ENCODE measurements around the gene WDR76.
A peak's percentile ranks its signal among the peaks of the same experiment; 100 is the strongest.
"Not testable (repeated sequence)": the region's sequence is repeated elsewhere in the genome, so short reads cannot be mapped to it uniquely, and the experiment has no call there.

Gene WDR76

DNA sequence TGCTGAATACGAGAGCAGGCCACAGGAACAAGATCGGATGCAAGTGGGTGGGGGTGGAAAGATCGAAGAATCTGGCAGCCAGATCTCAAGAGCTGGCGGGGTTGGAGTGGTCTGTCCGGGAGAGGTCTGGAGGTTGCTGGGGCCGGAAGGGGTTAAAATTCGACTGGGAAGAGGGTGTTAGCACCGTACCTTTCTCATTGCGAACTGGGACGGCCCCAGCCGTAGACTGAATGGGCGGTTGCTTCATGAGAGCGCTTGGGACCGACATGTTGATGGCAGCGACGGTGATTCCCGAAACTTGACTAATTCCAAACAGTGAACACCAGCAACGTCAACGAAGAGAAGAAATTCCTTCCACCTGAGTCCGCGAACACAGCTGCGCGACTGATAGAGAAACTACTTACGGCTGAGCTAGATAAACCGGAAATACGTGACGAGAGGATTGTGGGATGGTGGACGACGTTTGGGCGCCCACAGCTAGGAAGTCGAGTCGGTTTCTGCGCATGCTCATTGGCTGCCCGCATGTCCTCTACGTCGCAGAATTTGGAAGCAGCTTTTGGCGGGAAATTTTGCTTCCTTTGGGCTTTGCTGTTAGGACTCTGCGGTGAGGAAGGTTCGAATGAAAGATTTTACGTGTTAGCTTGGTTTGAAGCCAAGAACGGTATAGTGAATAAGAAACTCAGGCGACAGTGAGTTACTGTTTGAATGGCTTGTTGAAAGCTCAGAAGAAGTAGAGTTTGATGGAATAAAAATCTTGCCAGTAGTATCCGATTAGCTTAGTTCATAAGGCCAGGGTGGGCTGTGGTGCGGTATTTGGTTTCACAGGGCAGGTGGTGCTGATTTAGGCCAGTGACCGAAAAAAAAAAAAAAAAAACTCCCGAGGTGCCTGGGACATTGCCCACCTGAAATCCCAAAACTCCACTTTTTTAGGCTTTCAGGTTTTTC is 2.2 kb upstream of the WDR76 start, which contains the start of gene MFAP1:
Gene MFAP1, minus strand, starts transcription at position 389 of the 945 bp plus-strand sequence. Its CDS starts 121 bp downstream, at position 268.
- peak; percentile 97 for DNase-seq

DNA sequence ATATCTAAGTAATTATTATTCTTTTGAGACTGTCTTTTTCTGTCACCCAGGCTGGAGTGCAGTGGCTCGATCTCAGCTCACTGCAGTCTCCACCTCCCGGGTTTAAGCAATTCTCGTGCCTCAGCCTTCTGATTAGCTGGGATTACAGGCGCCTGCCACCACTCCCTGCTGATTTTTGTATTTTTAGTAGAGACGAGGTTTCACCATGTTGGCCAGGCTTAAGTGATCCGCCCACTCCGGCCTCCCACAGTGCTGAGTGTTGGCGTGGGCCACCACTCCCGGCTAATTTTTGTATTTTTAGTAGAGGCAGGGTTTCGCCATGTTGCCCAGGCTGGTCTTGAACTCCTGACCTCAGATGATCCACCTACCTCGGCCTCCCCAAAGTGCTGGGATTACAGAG is 1.5 kb upstream of the WDR76 start:
- not testable (repeated sequence) for DNase-seq

DNA sequence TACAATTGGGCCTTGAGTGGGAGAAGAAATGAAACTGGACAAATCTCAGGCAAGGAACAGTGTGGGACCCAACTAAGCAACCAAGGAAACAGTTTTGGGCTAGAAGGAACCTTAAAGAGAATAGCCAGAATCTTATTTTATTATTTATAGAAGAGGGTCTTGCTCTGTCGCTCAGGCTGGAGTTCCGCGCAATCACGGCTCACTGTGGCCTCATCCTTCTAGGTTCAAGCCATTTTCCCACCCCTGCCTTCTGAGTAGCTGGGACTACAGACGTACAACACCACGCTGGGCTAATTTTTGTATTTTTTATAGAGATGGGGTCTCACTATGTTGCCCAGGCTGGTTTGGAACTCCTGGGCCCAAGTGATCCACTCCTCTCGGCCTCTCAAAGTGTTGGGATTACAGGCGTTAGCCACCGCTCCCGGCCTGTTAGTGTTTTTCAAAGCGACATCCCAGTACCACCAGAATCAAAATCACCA is 734 bp upstream of the WDR76 start:
- no peak for DNase-seq

DNA sequence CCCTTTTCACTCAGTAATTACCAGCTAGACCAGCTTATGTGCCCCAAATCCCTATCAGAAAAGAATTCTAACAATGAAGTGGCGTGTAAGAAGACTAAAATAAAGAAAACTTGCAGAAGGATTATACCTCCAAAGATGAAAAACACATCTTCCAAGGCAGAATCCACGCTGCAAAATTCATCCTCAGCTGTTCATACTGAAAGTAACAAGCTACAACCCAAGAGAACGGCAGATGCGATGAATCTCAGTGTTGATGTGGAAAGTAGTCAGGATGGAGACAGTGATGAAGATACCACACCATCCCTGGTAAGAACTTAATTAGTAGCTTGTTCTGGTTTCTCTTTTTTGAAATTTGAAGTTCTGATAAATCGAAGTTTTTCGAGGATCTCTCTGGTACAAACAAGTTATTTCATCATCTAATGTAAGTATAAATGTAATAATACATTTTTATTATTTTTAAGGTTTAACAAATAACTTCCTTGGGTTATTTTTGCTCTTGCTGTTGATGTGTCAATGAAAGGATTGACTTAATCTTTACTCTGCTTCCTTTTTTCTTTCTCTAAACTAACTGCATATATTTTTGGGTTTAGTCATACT is 1.4 kb downstream of the WDR76 start:
- no peak for DNase-seq

DNA sequence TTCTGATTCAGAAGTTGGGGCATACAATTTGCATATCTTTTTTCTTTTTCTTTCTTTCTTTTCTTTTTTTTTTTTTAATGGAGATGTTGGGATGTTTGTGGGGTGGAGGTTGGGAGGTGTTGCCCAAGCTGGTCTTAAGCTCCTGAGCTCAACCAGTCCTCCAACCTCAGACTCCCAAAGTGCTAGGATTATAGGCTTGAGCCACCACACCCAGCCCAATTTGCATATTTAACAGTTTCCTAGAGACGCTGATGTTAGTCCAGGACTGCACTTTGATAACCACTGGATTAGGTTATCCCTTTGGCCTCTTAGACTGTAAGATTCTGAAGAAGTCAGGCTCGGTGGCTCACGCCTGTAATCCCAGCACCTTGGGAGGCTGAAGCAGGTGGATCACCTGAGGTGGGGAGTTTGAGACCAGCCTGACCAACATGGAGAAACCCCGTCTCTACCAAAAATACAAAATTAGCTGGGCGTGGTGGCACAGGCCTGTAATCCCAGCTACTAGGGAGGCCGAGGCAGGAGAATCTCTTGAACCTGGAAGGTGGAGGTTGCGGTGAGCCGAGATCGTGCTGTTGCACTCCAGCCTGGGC is 3.2 kb downstream of the WDR76 start:
- DNase-seq, result not testable (repeated sequence)

DNA sequence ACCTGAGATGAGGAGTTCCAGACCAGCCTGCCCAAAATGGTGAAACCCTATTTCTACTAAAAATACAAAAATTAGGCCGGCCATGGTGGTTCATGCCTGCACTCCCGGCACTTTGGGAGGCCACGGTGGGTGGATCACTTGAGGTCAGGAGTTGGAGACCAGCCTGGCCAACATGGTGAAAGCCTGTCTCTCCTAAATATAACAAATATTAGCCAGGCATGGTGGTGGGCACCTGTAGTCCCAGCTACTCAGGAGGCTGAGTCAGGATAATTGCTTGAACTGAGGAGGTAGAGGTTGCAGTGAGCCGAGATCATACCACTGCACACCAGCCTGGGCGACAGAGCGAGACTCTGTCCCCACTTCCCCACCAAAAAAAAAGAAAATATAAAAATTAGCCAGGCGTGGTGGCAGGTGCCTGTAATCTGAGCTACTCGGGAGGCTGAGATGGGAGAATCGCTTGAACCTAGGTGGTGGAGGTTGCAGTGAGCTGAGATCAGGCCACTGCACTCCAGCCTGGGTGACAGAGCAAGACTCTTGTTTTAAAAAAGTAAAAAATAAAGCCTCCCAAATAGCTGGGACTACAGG is 4.0 kb downstream of the WDR76 start:
- not testable (repeated sequence) for DNase-seq

DNA sequence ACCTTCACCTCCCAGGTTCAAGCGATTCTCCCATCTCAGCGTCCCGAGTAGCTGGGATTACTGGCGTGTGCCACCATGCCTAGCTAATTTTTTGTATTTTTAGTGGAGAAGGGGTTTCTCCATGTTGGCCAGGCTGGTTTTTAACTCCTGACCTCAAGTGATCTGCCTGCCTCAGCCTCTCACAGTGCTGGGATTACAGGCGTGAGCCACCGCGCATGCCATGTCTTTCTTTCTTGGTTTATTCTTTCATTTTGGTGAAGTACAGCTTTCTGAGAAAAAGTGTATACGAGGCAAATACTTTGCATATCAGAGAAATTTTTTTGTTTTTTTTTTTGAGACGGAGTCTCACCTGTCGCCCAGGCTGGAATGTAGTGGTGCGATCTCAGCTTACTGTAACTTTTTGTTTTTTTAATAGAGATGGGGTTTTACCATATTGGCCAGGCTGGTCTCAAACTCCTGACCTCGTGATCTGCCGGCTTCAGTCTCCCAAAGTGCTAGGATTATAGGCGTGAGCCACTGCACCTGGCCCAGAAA is 4.8 kb downstream of the WDR76 start:
- not testable (repeated sequence) for DNase-seq

DNA sequence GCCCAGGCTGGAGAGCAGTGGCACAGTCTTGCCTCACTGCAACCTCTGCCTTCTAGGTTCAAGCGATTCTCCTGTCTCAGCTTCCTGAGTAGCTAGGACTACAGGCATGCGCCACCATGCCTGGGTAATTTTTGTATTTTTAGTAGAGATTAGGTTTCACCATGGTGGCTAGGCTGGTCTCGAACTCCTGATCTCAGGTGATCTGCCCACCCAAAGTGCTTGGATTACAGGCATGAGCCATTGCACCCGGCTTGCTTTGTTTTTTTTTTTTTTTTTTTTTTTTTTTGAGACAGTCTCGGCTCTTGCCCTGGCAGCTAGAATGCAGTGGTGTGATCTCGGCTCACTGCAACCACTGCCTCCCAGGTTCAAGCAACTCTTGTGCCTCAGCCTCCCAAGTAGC is 5.7 kb downstream of the WDR76 start:
- not testable (repeated sequence) for DNase-seq

DNA sequence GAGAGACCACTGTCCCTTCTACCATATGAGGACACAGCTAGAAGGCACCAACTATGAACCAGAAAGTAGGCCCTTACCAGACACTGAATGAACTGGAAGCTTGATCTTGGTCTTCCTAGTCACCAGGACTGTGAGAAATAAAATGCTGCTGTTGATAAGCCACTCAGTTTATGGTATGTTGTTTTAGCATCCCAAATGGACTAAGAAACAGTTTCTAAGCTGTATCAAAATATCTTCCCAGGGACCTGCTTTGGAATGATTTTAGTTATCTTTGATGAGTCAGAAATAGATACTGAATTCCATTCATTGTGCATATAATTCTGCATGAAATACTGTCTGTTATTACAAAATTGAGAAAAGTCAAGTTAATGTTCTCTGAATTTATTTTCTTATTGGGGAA is 18.6 kb downstream of the WDR76 start:
- no peak for DNase-seq

DNA sequence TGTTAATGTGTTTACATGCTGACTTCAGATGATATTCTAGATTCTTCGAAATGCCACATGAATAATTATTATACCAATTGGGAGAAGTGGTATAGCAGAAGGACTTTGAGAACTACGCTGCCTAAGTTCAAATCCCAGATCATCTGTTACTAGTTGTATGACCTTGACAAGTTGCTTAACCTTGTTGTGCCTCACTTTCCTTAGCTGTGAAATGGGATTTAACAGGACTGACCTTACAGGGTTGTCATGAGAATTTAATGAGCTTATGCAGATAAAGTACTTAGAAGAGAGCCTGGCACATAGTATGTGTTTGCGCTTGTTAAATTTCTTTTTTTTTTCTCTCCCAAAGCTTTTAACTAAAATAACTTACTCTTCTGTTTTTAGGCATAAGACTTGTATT is 24.4 kb downstream of the WDR76 start:
- no peak for DNase-seq

DNA sequence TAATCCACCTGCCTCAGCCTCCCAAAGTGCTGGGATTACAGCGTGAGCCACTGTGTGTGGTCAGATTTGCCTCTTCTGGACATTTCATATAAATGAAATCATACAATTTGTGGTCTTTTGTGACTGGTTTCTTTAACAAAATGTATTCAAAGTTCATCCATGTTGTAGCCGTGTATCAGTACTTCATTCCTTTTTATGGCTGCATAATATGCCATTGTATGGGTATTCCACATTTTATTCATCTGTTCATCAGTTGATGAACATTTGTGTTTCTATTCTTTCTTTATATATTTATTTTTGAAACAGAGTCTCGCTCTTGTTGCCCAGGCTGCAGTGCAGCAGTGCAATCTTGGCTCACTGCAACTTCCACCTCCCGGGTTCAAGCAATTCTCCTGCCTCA is 25.8 kb downstream of the WDR76 start:
- DNase-seq, result no peak

DNA sequence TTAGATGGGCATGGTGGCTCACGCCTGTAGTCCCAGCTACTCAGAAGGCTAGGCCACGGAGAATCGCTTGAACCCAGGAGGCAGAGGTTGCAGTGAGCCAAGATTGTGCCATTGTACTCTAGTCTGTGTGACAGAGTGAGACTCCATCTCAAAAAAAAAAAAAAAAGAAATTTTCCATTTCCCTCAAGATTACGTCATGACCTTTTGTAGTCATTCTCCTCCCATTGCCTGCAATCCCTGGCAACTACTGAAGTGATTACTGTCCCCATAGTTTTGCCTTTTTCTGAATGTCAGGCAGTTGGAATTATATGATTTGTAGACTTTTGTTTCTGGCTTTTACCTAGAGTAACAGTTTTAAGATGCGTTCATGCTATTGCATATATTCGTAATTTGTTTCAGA is 28.0 kb downstream of the WDR76 start:
- no peak for DNase-seq

DNA sequence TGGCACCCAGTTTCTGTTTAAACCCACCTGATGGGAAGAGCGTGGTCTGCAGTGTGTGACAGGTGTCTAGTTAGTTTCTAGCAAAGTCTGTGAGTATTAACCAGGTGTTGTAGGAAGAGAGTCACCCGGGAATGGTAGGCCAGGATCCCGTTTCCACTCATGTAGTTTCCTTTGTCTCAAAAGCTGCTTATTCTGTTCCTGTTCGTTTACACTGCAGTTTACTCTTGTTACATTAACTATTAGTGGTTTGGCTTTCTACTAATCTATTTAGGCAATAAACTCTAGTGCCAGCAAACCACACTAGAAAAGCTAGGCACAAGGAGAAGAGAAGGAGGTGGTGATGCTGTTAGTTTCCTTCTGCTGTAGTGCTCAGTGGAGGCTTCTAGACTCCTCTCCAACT is 32.7 kb downstream of the WDR76 start:
- no peak for DNase-seq

DNA sequence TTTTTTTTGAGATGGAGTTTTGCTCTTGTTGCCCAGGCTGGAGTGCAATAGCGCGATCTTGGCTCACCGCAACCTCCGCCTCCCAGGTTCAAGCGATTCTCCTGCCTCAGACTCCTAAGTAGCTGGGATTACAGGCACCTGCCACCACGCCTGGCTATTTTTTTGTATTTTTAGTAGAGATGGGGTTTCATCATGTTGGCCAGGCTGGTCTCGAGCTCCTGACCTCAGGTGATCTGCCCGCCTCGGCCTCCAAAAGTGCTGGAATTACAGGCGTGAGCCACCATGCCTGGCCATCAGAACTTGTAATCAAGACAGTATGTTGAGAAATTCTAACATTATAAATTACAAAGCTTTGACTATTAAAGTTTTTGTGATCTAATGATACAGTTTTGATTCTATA is 39.8 kb downstream of the WDR76 start:
- not testable (repeated sequence) for DNase-seq

DNA sequence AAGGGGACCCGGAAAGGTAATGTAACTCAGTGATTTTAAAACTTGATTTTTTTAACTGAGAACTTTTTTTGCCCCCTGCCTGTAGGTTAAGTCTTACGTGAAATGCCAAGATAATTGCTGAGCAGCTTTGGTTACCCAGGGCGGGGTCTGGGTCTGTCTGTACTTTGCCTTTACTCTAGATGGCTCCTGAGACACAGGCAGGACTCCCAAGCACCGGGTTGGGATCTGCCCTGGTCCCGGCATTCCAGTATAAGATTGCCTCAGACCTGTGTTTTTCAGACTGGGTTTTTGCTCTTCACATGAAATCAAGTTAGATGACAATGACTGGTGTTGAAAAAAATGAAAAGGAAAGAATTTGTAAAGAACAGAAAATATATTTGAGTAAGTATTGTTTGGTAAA is 40.3 kb downstream of the WDR76 start:
- no peak for DNase-seq

DNA sequence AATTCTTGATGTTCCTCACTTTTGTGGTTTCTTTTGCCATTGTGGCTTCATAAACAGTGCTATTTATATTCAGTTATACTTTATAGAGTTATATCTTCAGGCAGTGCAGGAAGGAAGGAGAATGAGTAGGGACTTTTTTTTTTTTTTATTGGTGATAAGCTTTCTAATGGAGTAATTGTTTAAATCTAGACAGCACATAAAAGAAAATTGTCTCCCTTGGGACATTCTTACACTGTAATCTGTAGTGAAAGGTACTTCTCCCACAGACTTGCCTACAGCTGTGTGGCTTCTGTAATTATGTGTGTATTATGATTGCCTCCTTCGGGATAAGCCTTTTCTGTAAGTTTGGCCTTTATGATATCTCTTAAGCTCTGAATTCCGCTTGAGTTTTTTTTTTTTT is 41.6 kb downstream of the WDR76 start:
- no peak for DNase-seq

DNA sequence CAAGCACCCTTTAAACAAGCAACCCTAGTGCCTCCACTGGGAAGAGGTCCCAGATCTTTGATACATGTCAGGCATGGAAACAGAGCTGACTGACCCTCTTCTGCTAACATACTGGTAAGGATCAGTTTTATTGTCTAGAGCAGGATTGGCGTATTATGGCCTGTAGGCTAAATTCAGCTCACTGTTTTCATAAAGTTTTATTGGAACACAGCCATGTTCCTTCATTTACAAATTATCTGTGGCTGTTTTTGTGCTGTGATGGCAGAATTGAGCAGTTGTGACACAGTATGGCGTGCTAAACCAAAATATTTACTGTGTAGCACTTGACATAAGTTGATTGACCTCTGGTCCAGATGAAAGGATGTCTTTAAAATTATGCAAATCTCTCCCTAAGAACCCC is 45.0 kb downstream of the WDR76 start:
- no peak for DNase-seq

DNA sequence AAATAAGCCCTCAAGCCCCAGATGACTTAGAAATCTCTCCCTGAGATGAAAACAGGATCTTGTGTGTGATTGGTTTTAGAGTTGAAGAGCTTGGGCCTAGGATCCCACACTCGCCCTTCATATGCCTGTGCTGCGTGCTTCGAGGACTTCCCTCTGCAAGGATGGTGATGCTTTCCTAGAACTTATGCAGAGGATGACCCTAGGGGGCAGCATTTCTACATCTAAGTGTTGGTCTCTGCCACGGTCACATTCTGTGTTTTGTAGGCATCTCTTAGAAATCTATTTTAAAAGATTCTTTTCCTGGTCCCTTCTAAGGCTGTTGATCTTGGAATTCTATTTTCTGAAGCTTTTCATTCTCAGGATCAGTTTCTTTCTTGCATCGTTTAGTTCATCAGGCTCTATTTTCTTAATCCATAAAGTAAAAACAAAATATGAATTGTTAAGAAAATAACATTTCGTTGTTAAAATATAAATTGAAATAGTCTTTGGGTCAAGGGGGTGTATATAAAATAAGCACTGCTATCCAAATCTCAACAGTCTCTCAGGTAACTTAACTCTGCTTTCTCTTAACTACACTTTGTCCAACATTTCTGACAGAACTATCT is 45.7 kb downstream of the WDR76 start:
- peak; percentile 15 for DNase-seq

DNA sequence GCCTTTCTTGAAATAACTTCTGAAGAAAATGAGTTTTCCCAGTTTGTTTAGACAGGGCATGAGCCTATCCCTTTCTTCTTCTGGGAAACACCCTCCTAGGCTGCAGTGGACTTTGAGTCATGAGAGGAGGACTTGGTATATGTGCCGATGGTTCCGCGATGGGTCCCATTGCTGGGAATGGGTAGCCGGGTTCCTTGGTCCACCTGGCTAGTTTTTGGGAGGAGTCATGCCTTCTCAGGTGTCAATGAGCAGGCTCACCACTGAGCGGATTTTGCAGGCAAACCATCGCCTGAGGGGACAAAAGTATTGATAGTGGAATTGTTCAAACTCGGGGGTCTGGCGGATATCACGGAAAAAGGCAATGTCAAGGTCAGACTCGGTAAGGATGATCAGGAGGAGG is 46.8 kb downstream of the WDR76 start:
- no peak for DNase-seq

DNA sequence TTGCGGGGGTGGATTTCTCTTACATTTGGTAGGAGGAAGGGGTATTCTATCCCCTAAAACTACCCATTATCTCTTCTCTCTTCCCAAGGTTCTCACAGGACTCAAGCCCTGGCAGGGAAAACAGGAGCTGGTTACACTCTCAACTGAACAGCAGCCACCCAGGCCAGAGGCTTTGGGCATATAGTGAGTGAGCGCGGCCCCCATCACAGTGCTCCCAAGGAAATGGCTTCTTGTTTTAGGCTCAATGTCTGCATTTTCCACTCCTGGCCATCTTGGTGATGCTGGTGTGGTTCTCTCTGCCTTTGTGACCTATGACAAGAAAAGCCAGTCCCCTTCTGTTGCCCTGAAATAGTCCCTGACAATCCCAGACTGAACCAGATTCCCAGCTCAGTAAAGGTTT is 50.1 kb downstream of the WDR76 start:
- no peak for DNase-seq

DNA sequence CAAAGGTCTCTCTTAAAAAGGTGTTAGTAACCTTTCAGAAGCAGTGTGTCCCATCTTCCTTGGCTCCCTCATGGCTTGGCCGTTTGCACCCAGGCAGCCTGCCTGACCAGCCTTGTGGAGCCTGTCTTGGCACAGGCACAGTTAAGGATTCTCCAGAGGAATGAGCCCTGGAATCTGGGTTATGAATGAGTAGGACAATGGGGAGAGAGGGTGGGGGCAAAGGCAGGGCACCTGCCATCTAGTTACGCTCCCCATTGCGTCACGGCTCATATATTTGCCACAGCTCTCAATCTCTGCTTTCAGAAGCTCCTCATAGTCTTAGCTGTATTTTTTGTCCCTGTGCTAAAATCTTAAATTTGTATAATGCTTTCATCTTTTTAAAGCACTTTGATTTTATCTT is 50.6 kb downstream of the WDR76 start:
- no peak for DNase-seq

DNA sequence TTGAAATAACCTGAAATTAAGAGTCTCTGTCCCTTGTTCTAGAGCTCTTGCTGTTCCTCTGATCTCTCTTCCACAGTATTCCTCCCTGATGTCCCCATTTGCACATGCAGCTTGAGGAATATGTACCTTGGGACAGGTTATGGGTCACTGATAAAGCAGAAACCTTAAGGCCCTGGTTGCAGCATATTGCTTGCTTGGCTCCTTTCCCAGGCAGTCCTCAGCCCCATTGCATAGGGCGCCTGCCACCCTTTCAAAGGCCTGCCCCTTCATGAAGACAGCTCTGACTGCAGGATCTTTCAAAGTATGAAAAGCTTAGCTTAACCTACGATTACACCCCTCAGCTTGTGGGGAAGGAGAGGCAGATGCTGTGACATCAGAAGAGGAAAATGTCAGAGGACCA is 51.6 kb downstream of the WDR76 start:
- no peak for DNase-seq
